GM19452 (cell line): ENCODE results near the gene TTLL12.

Experiments used
- ATAC-seq: cut with Tn5 transposase; IDR thresholded peaks from one replicate; pipeline ENCODE4 v1.9.1; 2021; ENCODE audit not compliant: unreplicated experiment

The TTLL12 gene

GRCh38 chr22:43216738-43217137 is 29.8 kb upstream of the TTLL12 start:
- ATAC-seq, result no peak

GRCh38 chr22:43213962-43214361 is 27.0 kb upstream of the TTLL12 start:
- ATAC-seq, result no peak

GRCh38 chr22:43213051-43213450 is 26.1 kb upstream of the TTLL12 start:
- no peak for ATAC-seq

GRCh38 chr22:43212434-43212952 is 25.6 kb upstream of the TTLL12 start:
- no peak for ATAC-seq

GRCh38 chr22:43211941-43212433 is 25.1 kb upstream of the TTLL12 start:
- ATAC-seq, result no peak

- ATAC-seq, result no peak
Observed at GRCh38 chr22:43210631-43211515, 23.9 kb upstream of the TTLL12 start.

GRCh38 chr22:43209971-43210370 is 23.0 kb upstream of the TTLL12 start:
- no peak for ATAC-seq

- ATAC-seq, result no peak
Observed at GRCh38 chr22:43209523-43209890, 22.6 kb upstream of the TTLL12 start.

GRCh38 chr22:43208703-43209522 is 22.0 kb upstream of the TTLL12 start:
- ATAC-seq, result no peak

GRCh38 chr22:43207849-43208702 is 21.1 kb upstream of the TTLL12 start:
- no peak for ATAC-seq

GRCh38 chr22:43207386-43207785 is 20.5 kb upstream of the TTLL12 start:
- no peak for ATAC-seq

- ATAC-seq, result no peak
Observed at GRCh38 chr22:43206509-43207161, 19.7 kb upstream of the TTLL12 start.

- ATAC-seq, result no peak
Observed at GRCh38 chr22:43205748-43206508, 19.0 kb upstream of the TTLL12 start.

GRCh38 chr22:43205261-43205691 is 18.3 kb upstream of the TTLL12 start:
- no peak for ATAC-seq

GRCh38 chr22:43203471-43203981 is 16.6 kb upstream of the TTLL12 start:
- no peak for ATAC-seq

- no peak for ATAC-seq
Observed at GRCh38 chr22:43202756-43203410, 15.9 kb upstream of the TTLL12 start.

- no peak for ATAC-seq
Observed at GRCh38 chr22:43202326-43202725, 15.4 kb upstream of the TTLL12 start.

GRCh38 chr22:43201486-43202219 is 14.7 kb upstream of the TTLL12 start:
- ATAC-seq, result no peak
